ENCODE measurements around the gene TCEA3.

TCEA3 gene

DNA sequence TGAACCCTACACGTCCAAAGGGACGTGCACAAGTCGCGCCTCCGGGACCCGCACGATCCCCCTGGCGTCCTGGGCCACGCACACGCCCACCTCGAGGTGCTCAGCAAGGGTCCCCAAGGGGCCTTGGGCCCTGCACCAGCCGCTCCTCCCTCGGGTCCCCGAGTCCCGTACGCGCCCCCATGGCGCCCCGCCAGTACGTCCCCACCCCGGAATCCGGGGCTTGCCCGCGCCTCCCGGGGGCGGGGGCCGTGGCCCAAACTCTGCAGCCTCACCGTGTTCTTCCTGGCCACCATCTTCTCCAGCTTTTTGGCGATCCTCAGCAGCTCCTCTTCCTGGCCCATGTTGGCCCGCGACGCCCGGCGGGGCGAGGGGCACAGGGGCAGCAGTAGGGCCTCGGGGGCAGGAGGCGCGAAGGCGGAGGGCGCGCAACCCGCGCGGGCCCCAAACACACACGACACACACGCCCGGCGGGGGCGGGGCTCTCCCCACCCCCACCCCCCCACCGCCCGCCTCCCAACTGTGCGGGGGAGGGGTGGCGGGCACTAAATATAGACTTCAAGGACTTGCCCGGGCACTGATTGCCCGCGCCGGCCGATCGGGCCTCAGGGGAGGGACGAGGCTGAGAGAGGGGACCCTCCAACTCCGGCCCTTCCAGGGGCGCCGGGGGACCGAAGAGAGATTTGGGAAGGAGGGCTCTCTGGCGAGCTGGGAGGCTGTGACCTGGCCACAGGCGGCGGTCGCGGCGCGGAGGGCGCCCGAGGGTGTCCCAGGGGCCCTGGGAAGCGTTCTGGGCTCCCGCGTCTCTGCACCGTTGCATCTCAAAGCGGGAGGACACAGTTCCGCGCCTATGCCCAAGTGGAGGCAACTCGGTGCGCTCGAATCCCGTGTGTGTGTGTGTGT, at the start of gene TCEA3:
Gene TCEA3 (minus strand): TSS at position 456 of the 900 bp plus-strand sequence. CDS start 115 bp downstream, at position 341.
- DNase-seq: no peak

DNA sequence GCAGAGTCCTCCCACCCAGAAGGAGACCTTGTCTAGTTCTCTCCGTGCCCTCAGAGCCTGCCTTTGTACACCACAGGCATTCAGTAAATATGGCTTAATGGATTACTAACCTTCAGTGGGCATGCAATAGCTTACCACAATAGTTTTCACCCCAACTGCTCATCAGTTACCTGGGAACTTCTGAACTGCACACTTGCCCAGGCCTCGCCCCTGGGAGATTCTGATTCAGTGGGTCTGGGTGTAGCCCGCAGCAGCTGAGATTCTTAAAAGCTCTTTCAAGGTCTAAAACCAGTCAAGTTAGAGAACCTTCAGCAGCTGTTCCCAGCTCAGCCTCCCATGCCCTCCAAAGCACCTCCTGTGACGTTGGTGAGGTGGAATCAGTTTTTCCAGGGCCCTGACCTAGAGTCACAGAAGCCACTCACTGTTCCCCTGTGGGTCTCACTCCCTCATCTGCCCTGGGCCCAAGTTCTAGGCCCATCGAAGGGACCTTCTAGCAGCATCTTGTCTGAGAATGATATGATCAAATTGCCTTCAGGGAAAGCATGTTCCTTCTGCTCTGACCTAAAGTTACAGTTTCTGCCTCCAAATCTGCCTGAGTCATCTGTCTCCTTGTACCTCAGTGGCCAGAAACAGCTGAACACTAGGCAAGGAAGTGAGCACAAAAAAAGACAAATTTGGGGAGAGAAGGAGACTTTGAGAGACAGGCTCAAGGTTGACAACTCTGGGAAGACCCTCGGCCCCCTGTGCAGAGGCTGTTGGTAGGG, 48.7 kb upstream of the TCEA3 start:
- DNase-seq: no peak

DNA sequence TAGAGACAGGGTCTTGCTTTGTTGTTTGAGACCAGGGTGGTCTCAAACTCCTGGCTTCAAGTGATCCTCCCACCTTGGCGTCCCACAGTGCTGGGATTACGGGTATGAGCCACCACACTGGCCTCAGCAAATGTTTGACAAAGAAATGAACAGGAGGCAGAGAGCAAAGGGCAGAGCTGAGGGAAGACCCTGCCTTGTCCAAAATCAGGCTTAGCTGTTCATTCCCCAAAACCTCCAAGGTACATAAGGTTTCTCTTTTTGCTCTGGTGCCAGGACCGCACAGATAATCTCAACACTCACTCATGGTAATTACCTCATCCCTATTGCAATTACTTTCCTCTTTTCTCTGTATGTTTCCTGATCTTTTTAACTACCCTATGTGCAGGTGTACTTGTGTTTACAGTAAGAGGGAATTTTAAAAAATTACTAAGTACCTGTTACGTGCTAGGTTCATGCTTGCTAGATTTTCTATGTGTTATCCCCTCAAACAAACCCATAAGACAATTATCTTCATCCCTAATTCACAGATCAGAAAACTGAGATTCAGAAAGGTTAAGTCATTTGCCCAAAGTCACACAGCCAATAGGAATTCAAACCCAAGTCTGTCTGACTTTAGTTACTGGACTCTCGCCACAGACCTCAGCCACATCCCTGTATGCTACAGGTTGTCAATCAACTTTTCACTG, 47.9 kb upstream of the TCEA3 start:
- DNase-seq: no peak

DNA sequence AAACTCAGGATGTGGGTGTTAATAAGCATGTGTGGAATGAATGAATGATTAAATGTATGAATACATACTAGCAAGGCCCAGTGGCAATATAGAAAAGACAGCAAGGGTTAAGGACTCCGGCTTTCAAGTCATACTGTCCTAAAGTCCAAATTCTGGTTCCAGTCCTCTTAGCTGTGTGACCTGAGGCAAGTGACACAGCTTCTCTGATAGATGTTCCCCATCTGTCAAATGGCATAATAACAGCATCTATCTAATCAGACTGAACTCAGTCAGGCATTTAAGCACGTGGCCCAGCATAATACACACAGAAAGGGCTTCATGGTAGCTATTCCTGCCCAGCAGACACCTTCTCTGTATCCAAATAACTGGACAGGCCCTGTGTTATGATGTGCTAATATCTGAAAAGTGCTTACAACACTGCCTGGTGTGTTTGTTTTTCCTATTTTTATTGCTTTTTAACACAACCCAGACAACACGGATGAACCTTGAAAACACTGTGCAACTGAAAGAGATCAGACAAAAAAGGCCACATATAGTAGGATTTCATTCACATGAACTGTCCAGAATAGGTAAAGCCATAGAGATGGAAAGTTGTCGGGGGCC, 47.0 kb upstream of the TCEA3 start:
- no peak for DNase-seq

DNA sequence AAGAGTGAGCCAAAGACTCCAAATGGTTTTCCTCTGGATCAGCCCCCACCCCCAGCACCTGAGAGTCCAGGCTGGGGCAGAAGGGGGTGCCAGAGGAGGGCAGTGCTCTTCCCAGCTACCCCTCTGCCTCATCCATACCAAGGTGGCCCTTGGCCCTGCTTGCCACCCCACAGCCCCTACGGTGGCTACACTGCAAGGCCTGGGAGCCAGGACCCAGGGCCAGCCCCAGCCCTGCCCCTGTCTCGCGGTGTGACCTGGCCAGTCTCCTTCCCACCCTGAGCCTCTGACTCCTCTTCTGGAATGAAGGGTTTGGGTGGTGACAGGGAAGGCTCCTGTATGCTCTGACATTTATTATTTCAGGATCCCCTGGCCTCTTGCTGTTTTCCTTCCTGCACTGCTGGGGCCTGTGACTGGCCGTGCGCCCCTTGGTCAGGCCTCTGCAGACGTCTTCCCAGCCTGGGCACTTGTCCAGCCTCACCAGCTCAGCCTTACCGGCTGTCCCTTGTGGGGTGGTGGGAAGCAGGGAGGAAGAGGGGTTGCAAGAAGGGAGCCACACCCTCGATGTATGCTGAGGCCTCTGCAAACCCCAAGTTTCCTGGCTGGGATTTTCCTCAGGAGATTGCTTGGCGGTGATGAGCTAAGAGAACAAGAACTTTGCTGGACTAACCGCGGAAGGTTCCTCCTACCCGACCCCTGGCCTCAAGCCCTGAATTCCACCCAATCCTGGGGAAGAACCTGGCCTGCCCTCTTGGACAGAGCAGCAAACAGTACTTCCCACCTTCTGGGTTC, 45.9 kb upstream of the TCEA3 start:
- no peak for DNase-seq

DNA sequence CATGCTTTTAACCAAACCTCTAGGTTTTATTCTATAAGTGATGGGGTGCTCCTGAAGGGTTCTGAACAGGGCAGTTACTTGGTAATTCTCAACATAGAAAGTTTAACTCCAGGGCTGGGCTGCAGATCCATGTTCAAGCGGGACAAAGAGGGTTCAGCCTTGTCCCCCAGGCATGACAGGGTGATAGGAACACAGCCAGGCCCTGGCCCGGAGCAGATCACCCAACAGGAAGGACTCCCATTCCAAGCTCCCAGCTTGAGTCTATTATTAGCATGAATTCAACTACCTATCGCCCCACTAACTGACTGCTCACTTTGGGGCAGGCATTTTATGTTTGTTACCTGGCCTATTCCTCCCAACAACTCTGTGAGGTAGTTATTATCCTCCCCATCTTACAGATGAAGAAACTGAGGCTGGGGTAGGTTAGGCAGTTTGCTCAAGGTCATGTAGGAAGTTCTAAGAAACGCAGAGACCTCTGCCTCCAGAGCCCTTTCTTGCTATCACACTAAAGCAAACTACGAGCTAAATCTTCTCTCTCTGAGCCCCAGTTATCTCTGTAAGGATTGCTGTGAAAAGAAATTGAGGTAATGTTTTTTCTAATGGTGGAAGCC, 44.9 kb upstream of the TCEA3 start:
- no peak for DNase-seq

DNA sequence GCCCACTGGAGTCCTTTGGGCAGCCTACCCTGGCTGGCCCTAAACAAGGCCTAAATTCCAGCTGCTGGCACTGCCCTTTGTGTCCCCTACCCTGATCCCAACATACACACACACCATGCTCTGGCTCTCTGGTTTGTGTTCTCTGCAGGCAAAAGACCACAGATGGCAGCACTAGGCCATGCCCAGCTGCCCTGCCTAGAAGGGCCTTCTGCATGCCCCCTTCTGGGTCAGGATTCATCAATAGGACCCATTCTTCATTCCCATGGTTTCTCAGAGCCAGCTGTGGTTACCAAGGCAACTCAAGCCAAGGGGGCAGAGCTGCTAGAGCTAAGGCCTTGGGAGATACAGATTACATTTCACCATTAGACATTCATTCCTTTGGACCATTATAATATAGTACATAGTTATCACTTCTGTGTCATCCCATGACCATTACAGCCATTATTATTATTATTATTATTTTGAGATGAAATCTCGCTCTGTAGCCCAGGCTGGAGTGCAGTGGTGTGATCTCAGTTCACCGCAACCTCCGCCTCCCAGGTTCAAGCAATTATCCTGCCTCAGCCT, 42.0 kb upstream of the TCEA3 start:
- DNase-seq: no peak

DNA sequence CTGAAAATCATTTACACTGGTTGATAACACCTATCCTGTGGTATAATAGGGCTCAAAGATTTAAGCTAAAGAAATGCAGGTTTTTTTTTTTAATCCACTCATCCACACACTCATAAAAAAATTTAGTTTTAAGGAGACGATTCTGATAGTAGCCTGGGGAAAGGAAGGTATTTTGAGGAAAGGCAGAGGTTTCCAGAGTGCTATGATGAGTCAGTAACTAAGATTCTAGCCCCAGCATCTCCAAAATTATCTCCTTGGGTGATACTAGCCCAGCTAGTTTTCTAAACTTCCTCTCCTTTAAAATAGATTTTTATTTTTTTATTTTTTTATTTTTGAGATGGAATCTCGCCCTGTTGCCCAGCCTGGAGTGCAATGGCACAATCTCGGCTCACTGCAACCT, 38.7 kb upstream of the TCEA3 start:
- no peak for DNase-seq

DNA sequence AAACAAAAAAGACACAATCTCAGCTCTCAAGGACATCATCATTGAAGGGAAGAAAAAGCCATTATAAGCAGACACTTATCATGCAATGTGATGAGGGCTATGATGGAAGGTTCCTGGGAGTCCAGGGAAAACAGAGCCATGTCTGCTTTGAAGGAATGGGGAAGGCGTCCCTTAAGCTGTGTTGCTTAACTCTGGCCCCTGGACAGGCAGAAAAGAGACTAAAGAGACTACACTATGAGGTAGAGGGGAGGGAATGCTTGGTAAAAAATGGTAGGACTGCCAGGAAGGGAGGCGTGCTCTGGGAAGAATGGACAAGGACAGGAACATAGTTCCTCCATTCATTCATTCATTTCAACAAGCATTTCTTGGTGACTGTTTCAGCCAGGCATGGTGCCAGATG, 38.2 kb upstream of the TCEA3 start:
- no peak for DNase-seq

DNA sequence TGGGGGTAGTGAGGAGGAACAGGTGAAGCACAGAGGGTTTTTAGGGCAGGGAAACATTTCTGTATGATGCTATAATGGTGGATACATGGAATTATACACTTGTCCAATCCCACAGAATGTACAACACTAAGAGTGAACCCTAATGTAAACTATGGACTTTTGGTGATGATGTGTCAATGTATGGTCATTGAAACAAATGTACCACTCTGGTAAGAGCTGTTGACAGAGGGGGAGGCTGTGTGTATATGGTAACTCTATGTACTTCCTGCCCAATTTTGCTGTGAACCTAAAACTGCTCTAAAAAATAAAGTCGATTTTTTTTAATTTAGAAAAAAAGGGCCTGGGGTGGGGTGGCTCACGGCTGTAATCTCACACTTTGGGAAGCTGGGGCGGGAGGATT, 36.5 kb upstream of the TCEA3 start:
- DNase-seq: no peak

DNA sequence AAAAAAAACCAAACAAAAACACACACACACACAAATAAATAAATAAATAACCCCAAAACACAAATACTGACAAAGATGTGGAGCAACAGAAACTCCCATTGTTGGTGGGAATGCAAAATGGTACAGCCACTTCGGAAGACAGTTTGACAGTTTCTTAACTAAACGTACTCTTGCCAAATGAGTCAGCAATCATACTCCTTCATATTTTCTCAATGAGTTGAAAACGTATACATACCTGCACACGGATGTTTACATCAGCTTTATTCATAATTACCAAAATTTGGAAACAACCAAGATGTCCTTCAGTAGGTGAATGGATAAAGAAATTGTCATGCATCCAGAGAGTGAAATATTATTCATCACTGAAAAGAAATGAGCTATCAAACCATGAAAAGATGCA, 36.0 kb upstream of the TCEA3 start:
- DNase-seq: no peak

DNA sequence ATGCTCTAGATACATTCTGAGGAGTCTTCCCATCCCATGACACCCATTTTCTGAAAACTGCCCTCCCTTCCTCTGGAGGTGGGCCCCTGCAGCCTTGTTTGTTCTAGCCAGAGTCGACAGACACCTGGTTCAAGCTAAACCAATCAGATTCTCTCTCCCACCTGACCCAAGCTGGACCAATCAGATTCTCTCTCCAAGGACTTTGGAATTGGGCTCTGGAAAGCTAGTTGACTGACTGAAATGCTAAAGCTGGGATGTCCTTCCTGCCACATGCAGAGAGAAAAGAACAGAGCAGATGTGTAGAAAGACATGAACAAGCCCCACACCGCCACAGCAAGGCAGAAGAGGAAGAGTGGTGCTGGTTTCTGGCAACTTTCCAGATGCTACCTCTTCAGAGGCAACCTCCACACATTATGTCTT, 34.8 kb upstream of the TCEA3 start:
- no peak for DNase-seq

DNA sequence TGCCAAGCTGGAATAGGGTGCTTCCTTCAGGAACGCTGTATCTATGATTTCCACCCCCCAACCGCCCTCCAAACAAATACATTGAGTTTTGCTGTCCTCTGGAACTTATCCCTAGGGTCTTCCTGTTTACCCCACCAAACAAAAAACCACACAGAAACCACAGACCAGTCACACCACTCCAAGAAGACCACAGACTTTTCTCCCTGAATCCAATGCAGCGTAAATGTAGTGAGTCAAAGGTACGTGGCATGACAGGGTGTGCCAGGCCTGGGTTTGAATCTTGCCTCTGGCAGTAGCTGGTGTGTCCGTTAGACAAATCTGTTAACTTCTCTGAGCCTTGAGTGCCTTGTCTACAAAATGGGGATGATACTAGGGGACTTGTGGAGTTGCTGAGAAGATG, 31.7 kb upstream of the TCEA3 start:
- DNase-seq: no peak

DNA sequence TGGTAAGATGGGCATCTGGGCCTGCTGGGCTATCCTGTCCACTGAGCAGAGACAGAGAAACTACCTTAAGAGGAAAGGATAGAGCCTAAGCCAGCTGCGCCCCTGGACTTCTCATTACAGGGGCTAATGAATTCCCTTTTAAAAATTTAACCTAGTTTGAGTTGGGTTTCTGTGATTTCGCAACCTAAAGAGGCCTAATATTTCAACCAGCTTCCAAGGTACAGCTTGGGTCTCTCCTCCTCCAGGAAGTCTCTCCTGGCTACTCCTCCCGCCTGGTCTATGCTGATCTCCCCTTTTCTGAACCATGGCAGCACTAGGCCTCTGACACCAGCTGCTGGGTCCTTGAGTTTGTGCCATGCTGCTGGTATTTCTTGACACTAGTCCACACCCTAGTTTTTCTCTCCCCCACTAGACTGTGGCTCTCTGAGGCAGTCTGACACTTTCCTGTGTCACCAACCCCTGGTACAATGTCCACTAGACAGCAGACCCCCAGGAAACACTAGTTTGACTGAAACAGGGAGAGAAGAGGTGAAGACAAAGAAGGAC, 29.0 kb upstream of the TCEA3 start:
- DNase-seq: no peak

DNA sequence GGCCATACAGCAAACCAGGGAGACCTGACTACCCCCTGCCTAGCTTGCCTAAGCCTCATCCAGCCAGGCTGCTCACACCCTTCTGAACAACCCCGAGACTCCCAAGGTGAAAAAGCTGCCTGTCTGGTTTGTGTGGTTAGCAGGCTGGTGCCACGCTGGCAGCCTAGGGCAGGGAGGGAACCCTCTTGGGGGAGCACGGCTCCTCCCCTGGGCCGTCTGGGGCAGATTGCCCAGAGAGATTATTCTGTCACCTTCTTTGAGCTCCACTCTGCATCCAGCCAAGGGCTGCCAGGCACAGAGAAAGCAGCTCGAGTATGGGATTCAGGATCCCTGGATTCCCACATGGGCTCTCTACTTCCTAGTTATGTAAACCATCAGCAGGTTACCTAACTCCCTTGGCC, 27.5 kb upstream of the TCEA3 start:
- no peak for DNase-seq

DNA sequence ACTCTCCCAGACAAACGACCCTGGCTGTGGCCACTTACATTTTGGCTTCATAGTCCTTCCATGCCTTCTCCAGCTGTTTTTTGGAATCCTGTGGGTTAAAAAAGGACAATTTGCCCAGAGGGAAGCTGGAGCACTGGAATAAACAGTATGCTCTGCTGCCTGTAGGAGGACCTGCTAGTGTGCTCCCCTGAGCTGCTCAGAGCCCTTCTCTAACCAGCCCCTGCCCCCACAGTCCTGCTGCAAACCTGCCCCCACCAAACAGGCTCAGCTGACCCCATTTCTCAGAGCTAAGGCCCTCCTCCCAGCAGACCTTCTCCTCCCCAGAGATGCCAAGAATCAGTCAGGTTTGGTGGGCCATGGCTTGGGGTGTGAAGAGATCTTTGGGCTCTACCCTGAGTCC, 26.9 kb upstream of the TCEA3 start:
- DNase-seq: no peak

DNA sequence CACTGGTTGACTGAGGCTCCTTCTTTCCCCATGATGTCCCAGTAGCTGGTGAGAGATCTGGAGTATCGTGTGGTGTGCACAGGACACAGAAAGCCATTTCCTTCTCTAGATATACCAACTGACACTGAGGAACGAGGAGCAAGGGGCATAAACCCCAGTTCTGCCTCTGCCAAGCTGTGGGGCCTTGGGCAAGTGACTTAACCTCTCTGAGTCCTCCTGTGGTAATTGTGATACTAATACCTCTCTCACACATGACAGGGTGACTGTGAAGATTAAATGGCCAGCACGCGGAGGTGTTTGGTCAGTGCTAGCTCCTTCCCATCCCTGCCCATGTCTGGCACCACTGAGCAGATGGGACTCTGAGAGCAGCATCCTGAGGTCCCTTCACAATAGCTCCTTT, 26.3 kb upstream of the TCEA3 start:
- no peak for DNase-seq

DNA sequence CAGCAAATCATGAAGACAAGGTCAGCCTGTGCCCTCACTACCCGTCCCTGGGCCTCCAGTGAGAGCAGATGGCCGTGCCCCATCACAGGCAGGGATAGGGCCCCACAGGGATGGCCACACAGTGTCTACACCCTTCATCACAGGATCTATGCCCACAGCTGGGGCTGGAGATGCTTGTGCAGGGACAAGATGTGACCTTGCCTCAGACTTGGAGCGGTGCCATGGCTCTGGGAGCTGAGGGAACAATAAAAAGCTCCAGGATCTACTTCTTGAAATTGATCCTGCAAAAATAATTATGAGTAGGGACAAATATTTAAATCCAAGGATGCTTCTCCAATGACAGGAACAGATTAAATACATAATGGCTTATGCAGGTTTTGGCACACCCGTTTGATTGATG, 25.4 kb upstream of the TCEA3 start:
- DNase-seq: no peak

DNA sequence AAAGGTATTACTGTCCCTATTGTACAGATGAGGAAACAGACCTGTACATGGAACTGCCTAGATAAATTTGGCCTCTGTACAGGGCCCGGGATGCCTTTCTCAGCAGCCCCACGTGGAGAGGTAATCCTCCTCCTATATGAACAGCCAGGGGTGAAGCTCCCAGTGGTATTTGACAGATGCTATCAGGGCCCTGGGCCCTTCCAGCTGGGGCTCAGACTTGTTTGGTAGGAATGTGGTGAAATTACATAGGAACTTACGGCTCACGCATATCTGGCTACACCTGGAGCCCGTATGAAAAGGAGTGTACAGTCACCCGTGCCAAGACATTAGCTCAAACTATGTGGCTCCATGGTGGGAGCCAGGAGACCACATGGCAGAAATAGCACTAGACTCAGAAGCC, 24.8 kb upstream of the TCEA3 start:
- no peak for DNase-seq

DNA sequence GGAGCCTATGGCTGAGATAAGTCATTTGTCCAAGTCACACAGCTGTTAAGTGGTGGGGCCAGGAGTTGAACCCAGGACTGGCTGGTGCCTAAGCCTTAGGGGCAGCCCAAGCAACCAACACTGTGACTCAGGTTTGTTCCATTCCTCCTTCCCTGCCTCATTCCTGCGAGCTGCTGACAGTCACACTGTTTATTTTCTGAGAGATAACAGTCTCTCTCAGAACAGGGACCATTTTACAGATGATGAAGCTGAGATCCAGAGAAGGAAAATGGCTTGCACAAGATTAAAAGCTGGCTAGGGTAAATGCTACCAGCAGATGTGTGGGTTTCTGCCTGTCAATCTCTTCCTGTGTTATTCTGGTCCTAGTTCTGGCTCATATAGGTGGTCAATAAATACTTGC, 24.3 kb upstream of the TCEA3 start:
- no peak for DNase-seq

DNA sequence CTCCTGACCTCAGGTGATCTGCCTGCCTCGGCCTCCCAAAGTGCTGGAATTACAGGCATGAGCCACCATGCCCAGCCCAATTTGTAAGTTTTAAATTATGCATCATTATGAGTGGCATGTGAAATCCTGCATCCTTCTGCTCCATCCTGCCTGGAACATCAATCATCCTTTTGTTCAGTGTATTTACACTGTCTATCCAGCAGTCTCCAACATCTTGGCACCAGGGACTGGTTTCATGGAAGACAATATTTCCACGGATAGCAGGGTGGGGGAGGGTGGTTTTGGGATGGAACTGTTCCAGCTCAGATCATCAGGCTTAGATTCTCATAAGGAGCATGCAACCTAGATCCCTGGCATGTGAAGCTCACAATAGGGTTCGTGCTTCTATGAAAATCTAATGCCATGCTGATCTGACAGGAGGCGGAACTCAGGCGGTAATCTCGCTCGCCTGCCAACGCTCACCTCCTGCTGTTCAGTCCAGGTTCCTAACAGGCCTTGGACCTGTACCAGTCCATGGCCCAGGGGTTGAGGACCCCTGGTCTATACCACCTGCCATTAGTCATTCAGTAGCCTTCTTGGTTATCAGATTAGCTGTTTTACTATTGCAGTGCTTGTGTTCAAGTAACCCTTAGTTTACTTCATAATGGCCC, 22.2 kb upstream of the TCEA3 start:
- no peak for DNase-seq

Data from Kasumi-1 (cell line).